Cardiac muscle cell (in vitro differentiated cells and primary cell): ENCODE measurements around the gene USP24. TPM values are rescaled to one million over a fixed set of nuclear protein-coding genes. Genes with fewer than 3 reads are reported as not detected.

Source experiments
- DNase-seq, 2 donors: peaks; one replicate each; pipeline versions ENCODE4 v3.0.0 to v3.0.0-alpha.2; 2010 to 2017; ENCODE audit warnings: low read depth in 1 of 2, low spot score in 1 of 2
- H3K27ac ChIP-seq: fragments of 200-600 bp; sonication (generic); 2 replicates; pipeline ENCODE4 v1.5.1; 2016
- H3K27me3 ChIP-seq: fragments of 200-600 bp; sonication (generic); 2 replicates; pipeline ENCODE4 v1.6.0; 2016; ENCODE audit warnings: control low read depth
- H3K36me3 ChIP-seq: fragments of 200-600 bp; sonication (generic); 2 replicates; pipeline ENCODE4 v1.5.1; 2016; ENCODE audit warnings: control low read depth
- H3K4me1 ChIP-seq: fragments of 200-600 bp; sonication (generic); 2 replicates; pipeline ENCODE4 v1.8.1; 2017; ENCODE audit warnings: low read depth, mild to moderate bottlenecking, mixed run types
- H3K4me3 ChIP-seq: fragments of 200-600 bp; sonication (generic); 2 replicates; pipeline ENCODE4 v1.5.1; 2016; ENCODE audit warnings: mild to moderate bottlenecking
- H3K9me3 ChIP-seq: fragments of 200-600 bp; sonication (generic); 2 replicates; pipeline ENCODE4 v1.5.1; 2017; ENCODE audit warnings: low read depth, mild to moderate bottlenecking, control low read depth
- polyA plus RNA-seq: library from polyadenylated mRNA; unstranded; fragments of >200 nt; fragmentation: Nextera tagmentation; extraction: Ambion mirVana; gene quantifications from 2 replicates; pipeline ENCODE4 v1.2.1, GENCODE V29; 2016
- total RNA-seq: library from RNA; depleted of rRNA; stranded (reverse); fragments of >200 nt; gene quantifications from 2 replicates; pipeline ENCODE4 v1.2.3, GENCODE V29; 2016
- TF ChIP-seq, protein P1 (sequence below): IDR thresholded peaks from 2 replicates; pipeline ENCODE4 v1.5.1; 2012; ENCODE audit warnings: low read depth, mild to moderate bottlenecking, low read length

The USP24 gene
- total and polyA plus RNA-seq, 2 experiments from 2014 or later: 8.0 to 34.9 TPM

GRCh38 chr1:55049271-55049913 lies 165.8 kb downstream of the USP24 start:
- DNase-seq: no peak
- H3K4me3 ChIP-seq: no peak overlapping the region
- TF ChIP-seq, protein P1, sequence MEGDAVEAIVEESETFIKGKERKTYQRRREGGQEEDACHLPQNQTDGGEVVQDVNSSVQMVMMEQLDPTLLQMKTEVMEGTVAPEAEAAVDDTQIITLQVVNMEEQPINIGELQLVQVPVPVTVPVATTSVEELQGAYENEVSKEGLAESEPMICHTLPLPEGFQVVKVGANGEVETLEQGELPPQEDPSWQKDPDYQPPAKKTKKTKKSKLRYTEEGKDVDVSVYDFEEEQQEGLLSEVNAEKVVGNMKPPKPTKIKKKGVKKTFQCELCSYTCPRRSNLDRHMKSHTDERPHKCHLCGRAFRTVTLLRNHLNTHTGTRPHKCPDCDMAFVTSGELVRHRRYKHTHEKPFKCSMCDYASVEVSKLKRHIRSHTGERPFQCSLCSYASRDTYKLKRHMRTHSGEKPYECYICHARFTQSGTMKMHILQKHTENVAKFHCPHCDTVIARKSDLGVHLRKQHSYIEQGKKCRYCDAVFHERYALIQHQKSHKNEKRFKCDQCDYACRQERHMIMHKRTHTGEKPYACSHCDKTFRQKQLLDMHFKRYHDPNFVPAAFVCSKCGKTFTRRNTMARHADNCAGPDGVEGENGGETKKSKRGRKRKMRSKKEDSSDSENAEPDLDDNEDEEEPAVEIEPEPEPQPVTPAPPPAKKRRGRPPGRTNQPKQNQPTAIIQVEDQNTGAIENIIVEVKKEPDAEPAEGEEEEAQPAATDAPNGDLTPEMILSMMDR: peak; percentile 10
- no peaks in the 10 kb centered on the region for H3K27me3 ChIP-seq
- no peaks in the 10 kb centered on the region for H3K4me1 ChIP-seq
- no peak overlapping the region for H3K27ac ChIP-seq
- H3K36me3 ChIP-seq: no peaks in the 10 kb centered on the region
- H3K9me3 ChIP-seq: no peaks in the 10 kb centered on the region

GRCh38 chr1:55048453-55049270 lies 166.5 kb downstream of the USP24 start:
- Histone ChIP-seq H3K4me1 (no peaks in the 10 kb centered on the region), H3K27me3 (no peaks in the 10 kb centered on the region), H3K36me3 (no peaks in the 10 kb centered on the region), H3K27ac (no peak overlapping the region), H3K4me3 (no peak overlapping the region), H3K9me3 (no peaks in the 10 kb centered on the region)
- DNase-seq: no peak
- TF ChIP-seq, protein P1: no peak

DNA sequence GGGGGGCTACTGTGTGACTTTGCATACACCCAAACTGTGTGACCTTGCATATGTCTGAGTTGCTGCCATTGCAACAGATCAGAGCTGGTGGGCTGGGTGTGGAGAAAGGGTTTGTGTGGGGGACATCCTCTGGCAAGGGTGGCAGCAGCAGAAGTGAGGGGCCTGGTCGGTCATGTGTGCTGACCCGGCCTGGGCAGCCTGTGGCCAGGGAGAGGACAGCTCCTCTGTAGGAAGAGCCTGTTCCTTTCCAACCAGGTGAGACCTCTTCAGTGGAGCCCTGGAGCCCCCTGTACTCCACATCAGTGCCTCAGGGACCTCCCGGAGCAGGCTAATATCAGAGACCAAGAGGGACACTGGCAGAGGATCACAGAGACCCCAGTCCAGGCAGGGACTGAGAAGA lies 167.6 kb downstream of the USP24 start:
- TF ChIP-seq, protein P1: no peak
- Histone ChIP-seq H3K27me3 (no peaks in the 10 kb centered on the region), H3K4me1 (no peaks in the 10 kb centered on the region), H3K4me3 (no peak overlapping the region), H3K36me3 (no peaks in the 10 kb centered on the region), H3K27ac (no peak overlapping the region), H3K9me3 (no peaks in the 10 kb centered on the region)
- DNase-seq: no peak

DNA sequence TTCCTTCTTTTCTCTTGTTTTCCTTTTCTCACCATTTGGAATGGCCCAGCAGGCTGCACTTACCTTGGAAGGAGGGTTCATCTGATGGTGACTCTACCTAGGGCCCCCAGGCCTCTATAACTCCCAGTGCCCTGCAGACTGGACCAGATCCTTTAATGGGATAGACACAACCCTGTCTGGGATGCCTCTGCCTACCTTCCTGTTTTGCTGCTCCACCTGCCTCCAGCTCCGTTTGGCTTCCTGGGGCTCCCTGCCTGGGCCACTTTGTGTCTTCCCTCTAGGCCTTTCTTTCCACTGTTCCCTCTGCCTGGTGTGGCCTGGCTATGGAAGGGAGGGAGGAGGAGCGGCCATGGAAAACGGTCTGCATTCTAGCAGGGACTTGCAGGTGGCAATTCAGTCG lies 168.3 kb downstream of the USP24 start:
- Histone ChIP-seq H3K4me1 (no peaks in the 10 kb centered on the region), H3K27ac (no peak overlapping the region), H3K36me3 (no peaks in the 10 kb centered on the region), H3K27me3 (peaks cover 7% of the 10 kb centered on the region), H3K4me3 (no peak overlapping the region), H3K9me3 (no peaks in the 10 kb centered on the region)
- DNase-seq: no peak
- TF ChIP-seq, protein P1: no peak

- H3K4me3 ChIP-seq: no peak overlapping the region
- H3K27me3 ChIP-seq: peaks cover 22% of the 10 kb centered on the region
- DNase-seq: no peak
- no peak overlapping the region for H3K27ac ChIP-seq
- no peaks in the 10 kb centered on the region for H3K36me3 ChIP-seq
- TF ChIP-seq, protein P1: no peak
- no peaks in the 10 kb centered on the region for H3K4me1 ChIP-seq
- no peaks in the 10 kb centered on the region for H3K9me3 ChIP-seq
These were observed 169.7 kb downstream of the USP24 start for GRCh38 chr1:55045430-55045829.
